ENCODE results near the gene SHISAL1. TPM values are rescaled to one million over a fixed set of nuclear protein-coding genes. Genes with fewer than 3 reads are reported as not detected.

SHISAL1 gene
- total RNA-seq, 1 donor from 2014 or later = 3.2 TPM

DNA sequence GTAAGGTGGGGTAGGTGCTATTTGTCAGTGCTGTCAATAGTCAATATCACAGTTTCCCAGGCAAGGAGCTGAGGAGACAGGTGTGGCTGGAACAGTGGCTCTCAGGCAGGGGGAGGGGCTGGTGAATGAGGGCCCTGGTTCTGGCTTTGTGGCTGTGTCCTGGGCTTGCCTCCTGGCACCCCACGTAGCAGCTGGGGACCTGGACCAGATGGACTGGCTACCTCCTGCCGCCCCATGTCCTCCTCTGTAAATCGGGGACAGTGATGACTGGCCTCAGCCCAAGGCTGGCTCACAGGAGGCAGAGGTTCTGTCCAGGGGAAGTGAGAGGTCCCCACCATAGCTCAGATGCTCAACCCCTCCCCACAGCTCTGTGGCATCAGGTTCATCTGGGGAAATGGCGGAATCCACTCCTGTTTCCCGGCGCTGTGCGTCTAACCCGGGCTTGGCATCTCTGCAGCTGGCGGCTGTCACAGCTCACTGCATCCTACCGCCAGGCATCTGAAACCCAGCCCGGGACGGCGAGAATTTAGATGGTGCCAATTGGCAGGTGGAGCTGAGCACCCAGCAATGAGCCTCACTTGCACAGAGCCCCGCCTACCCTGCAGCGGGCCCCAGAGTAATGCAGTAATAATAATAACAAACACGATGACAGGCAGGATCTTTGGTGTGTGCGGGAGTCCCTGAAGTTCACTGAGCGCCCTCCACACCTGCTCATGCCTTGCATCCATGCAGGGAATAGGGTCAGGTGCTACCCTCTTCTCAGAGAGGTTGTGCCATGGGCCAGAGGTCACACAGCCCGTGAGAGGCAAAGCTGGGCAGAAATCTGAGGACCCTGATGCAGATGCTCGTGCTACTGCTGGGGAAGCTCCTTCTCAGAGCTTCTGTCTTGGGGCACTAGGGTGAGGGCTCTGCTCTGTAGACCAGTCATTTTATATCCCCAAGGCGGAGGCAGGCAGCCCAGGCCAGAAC is 27.8 kb upstream of the SHISAL1 start:
- no peak overlapping the region for H3K4me3 Mint-ChIP-seq (ENCODE audit: unreplicated experiment)
- peaks cover 8% of the 10 kb centered on the region for H3K27me3 Mint-ChIP-seq (ENCODE audit: unreplicated experiment)
- TF ChIP-seq, protein P1, sequence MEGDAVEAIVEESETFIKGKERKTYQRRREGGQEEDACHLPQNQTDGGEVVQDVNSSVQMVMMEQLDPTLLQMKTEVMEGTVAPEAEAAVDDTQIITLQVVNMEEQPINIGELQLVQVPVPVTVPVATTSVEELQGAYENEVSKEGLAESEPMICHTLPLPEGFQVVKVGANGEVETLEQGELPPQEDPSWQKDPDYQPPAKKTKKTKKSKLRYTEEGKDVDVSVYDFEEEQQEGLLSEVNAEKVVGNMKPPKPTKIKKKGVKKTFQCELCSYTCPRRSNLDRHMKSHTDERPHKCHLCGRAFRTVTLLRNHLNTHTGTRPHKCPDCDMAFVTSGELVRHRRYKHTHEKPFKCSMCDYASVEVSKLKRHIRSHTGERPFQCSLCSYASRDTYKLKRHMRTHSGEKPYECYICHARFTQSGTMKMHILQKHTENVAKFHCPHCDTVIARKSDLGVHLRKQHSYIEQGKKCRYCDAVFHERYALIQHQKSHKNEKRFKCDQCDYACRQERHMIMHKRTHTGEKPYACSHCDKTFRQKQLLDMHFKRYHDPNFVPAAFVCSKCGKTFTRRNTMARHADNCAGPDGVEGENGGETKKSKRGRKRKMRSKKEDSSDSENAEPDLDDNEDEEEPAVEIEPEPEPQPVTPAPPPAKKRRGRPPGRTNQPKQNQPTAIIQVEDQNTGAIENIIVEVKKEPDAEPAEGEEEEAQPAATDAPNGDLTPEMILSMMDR (IDR thresholded peaks at IDR 0.05; ENCODE audit: partially characterized antibody, unreplicated experiment) = no peak
- no peak overlapping the region for H3K27ac Mint-ChIP-seq (ENCODE audit: unreplicated experiment)
- no peaks in the 10 kb centered on the region for H3K36me3 Mint-ChIP-seq (ENCODE audit: unreplicated experiment)
- no peaks in the 10 kb centered on the region for H3K9me3 Mint-ChIP-seq (ENCODE audit: unreplicated experiment)
- H3K4me1 Mint-ChIP-seq (ENCODE audit: low read depth, unreplicated experiment) = peaks cover 13% of the 10 kb centered on the region
- DNase-seq = no peak

DNA sequence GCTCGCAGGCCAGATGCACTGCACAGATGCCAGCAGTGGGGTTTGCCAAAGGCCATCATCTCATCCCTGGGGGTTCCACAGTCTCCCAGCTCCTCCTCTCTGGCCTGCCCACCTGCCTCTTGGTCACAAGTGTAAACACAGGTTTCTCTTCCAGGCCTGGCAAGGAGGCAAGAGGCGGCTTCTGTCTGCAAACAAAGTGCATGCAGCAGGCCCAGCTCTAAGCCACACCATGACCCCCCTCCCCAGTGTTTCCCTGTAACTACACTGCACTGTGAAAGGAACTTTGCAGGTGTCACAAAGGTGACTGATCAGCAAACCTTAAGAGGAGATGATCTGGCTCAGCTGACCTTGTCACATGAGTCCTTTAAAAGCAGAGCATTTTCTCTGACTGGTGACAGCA is 26.2 kb upstream of the SHISAL1 start:
- H3K4me1 Mint-ChIP-seq (ENCODE audit: low read depth, unreplicated experiment) = peaks cover 13% of the 10 kb centered on the region
- no peak overlapping the region for H3K4me3 Mint-ChIP-seq (ENCODE audit: unreplicated experiment)
- H3K27me3 Mint-ChIP-seq (ENCODE audit: unreplicated experiment) = peaks cover 7% of the 10 kb centered on the region
- TF ChIP-seq, protein P1 (IDR thresholded peaks at IDR 0.05; ENCODE audit: partially characterized antibody, unreplicated experiment) = no peak
- no peak for DNase-seq
- no peaks in the 10 kb centered on the region for H3K36me3 Mint-ChIP-seq (ENCODE audit: unreplicated experiment)
- H3K9me3 Mint-ChIP-seq (ENCODE audit: unreplicated experiment) = no peaks in the 10 kb centered on the region
- H3K27ac Mint-ChIP-seq (ENCODE audit: unreplicated experiment) = no peak overlapping the region

DNA sequence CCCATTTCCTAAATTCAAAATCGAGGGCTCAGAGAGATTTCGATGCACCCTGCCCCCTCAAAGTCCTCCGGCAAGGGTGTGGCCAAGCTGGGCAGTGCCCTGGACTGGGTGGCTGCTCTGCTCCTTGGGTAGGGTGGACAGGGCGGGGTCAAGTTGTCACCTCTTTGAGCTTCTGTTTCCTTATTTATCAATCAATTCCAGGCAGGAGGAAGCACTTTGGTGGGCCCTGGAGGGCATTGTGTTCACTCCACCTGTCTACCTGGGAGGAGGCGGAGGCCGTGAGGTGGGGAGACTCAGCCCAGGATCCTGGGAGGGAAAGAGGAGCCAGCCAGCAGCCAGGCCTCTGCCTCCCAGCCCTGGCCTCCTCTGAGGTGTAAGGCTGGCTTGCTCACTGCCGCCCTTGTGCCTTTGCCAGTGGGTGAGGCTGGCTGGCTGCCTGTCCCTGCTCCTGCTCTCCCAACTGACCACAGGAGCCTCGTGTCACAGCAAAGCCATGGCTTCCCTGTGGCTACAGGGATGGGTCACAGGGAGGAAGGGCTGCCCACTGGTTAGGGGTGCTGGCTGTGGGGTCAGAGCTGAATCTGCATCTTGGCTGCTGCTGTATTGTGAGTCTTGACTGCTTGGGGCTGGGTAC is 25.5 kb upstream of the SHISAL1 start:
- Mint-ChIP-seq H3K27me3 (ENCODE audit: unreplicated experiment) (peaks cover 5% of the 10 kb centered on the region), H3K27ac (ENCODE audit: unreplicated experiment) (no peak overlapping the region), H3K4me1 (ENCODE audit: low read depth, unreplicated experiment) (peaks cover 13% of the 10 kb centered on the region), H3K9me3 (ENCODE audit: unreplicated experiment) (no peaks in the 10 kb centered on the region), H3K4me3 (ENCODE audit: unreplicated experiment) (no peak overlapping the region), H3K36me3 (ENCODE audit: unreplicated experiment) (no peaks in the 10 kb centered on the region)
- DNase-seq = no peak
- TF ChIP-seq, protein P1 (IDR thresholded peaks at IDR 0.05; ENCODE audit: partially characterized antibody, unreplicated experiment) = no peak

DNA sequence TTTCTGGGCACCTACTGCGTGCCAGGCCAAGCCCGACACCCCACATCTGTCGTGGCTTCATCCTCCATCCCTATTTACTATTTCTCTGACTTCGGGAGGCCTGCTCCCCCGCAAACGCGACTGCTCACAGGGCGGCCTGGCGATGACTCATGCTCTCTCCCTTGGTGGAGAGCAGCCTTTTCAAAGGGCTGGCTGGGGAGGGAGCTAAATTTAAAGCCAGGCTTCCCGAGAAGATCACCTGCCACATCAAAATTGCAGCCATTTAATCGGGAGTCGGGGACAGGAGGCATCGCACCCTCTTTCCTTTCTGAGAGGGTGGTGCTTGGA is 24.9 kb upstream of the SHISAL1 start:
- no peak overlapping the region for H3K4me3 Mint-ChIP-seq (ENCODE audit: unreplicated experiment)
- peak; percentile 47 for DNase-seq
- H3K27me3 Mint-ChIP-seq (ENCODE audit: unreplicated experiment) = peaks cover 7% of the 10 kb centered on the region
- H3K27ac Mint-ChIP-seq (ENCODE audit: unreplicated experiment) = no peak overlapping the region
- no peaks in the 10 kb centered on the region for H3K36me3 Mint-ChIP-seq (ENCODE audit: unreplicated experiment)
- peaks cover 13% of the 10 kb centered on the region for H3K4me1 Mint-ChIP-seq (ENCODE audit: low read depth, unreplicated experiment)
- no peaks in the 10 kb centered on the region for H3K9me3 Mint-ChIP-seq (ENCODE audit: unreplicated experiment)
- TF ChIP-seq, protein P1 (IDR thresholded peaks at IDR 0.05; ENCODE audit: partially characterized antibody, unreplicated experiment) = no peak

Measured in glutamatergic neuron (in vitro differentiated cells).